ENCODE data around the gene HOXB5.

DNA sequence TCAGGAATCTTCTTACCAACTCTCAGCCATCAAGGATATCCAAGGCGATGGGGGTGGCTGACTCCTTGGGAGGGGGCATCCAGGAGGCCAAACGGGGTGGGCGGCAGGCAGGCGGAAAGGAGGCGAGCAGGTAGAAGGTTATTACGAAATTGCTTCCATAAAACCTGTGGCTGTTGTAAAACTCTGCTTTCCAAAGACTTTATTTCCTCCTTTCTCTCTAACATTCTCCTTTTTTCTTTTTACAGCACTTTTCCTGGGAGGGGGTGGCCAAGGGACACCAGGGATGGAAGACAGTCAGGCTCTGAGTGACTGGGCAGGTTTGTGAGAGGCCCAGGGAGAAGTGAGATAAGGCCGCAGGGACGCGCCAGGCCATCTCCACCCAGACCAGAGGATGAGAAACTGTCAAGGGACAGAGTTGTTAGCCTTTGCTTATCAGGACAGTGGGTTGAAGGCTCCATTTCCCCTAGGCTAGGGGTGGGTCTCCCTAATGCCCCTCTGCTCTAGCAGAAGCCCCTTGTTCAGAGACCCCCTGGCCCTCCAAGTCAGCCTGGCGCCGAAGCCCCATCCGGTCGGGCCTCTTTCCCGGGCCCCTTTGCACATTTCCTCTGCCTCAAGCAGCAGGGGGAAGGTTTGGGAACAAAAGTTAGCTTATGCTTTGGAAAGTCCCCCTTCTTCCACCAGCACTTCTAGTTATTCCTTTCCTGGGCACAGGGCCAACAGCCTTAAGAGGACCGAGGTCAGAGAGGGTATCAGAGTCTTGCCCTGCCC lies 37.5 kb upstream of the HOXB5 start:
- no peak for TF ChIP-seq POLR2A (IDR thresholded peaks at IDR 0.05)
- TF ChIP-seq, protein P1, sequence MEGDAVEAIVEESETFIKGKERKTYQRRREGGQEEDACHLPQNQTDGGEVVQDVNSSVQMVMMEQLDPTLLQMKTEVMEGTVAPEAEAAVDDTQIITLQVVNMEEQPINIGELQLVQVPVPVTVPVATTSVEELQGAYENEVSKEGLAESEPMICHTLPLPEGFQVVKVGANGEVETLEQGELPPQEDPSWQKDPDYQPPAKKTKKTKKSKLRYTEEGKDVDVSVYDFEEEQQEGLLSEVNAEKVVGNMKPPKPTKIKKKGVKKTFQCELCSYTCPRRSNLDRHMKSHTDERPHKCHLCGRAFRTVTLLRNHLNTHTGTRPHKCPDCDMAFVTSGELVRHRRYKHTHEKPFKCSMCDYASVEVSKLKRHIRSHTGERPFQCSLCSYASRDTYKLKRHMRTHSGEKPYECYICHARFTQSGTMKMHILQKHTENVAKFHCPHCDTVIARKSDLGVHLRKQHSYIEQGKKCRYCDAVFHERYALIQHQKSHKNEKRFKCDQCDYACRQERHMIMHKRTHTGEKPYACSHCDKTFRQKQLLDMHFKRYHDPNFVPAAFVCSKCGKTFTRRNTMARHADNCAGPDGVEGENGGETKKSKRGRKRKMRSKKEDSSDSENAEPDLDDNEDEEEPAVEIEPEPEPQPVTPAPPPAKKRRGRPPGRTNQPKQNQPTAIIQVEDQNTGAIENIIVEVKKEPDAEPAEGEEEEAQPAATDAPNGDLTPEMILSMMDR (IDR thresholded peaks at IDR 0.05), result no peak
